GM12878 (cell line): Measurements from ENCODE around the gene FUT3. TPM values are rescaled to one million over a fixed set of nuclear protein-coding genes. Genes with fewer than 3 reads are reported as not detected.
A peak's percentile ranks its signal among the peaks of the same experiment; 100 is the strongest.

Experiments used
- ATAC-seq: fragments of 200-7000 bp; cut with Tn5 transposase; 3 replicates; pipeline ENCODE4 v1.9.1; 2020; ENCODE audit warnings: mild to moderate bottlenecking, moderate library complexity
- BruUV-seq: library from RNA; stranded (reverse); fragments of 400-500 nt; replicated peaks from 2 replicates; lab custom pipeline; 2021; lab: Mats Ljungman, UMichigan
- CTCF ChIA-PET: fragments of 300-600 bp; sonication (Branson Sonifier 250); formaldehyde crosslinking; extraction: SDS; loops from one replicate; lab custom pipeline; 2021; ENCODE audit warnings: inconsistent platforms; lab: Yijun Ruan, JAX
- POLR2A ChIA-PET: fragments of 350-600 bp; formaldehyde crosslinking; extraction: SDS; loops from one replicate; lab custom pipeline; 2021; ENCODE audit warnings: inconsistent platforms; lab: Charles Lee
- RAD21 ChIA-PET: fragments of 300-600 bp; sonication (Branson Sonifier 250); formaldehyde crosslinking; loops from one replicate; lab custom pipeline; 2023; ENCODE audit warnings: antibody characterized with exemption; ENCODE audit not compliant: unreplicated experiment; lab: Charles Lee
- SMC1A ChIA-PET: fragments of 300-600 bp; sonication (Branson Sonifier 250); formaldehyde crosslinking; loops from one replicate; lab custom pipeline; 2023; ENCODE audit not compliant: unreplicated experiment, uncharacterized antibody; lab: Charles Lee
- DNase-seq: peaks from one replicate; pipeline ENCODE4 v3.0.0-alpha.2; 2011; ENCODE audit warnings: low read depth, low spot score
- FAIRE-seq: peaks from 3 replicates; lab custom pipeline; 2011; peaks lifted over from hg19 to GRCh38; lab: Jason Lieb, UNC
- H2AFZ ChIP-seq: 2 replicates; pipeline ENCODE4 v1.6.0; 2011; ENCODE audit warnings: low read depth, low read length, control low read depth; ENCODE audit not compliant: control insufficient read depth
- H3K27ac ChIP-seq: 2 replicates; pipeline ENCODE4 v1.5.1; 2011; ENCODE audit warnings: control low read depth; ENCODE audit not compliant: control insufficient read depth, insufficient read depth
- H3K27me3 ChIP-seq, 2 experiments: replicated peaks in 1 of 2; 2 replicates each; pipeline versions ENCODE4 v1.6.0 to v1.6.1; 2011; ENCODE audit warnings: low read length in 1 of 2; ENCODE audit not compliant: control insufficient read depth in 2 of 2, insufficient read depth in 2 of 2
- H3K36me3 ChIP-seq, 2 experiments: 2 replicates each; pipeline ENCODE4 v1.5.1; 2011; ENCODE audit warnings: low read length in 1 of 2; ENCODE audit not compliant: control insufficient read depth in 2 of 2, insufficient read depth in 2 of 2
- H3K4me1 ChIP-seq: 2 replicates; pipeline ENCODE4 v1.6.1; 2011; ENCODE audit warnings: mild to moderate bottlenecking, low read length, moderate library complexity, mixed read lengths; ENCODE audit not compliant: control insufficient read depth, insufficient read depth
- H3K4me2 ChIP-seq: 2 replicates; pipeline ENCODE4 v1.6.0; 2011; ENCODE audit warnings: control low read depth; ENCODE audit not compliant: control insufficient read depth, insufficient read depth
- H3K4me3 ChIP-seq: fragments of 200-600 bp; sonication (generic); 2 replicates; pipeline ENCODE4 v1.5.1; 2016
- H3K79me2 ChIP-seq: 2 replicates; pipeline ENCODE4 v1.6.0; 2011; ENCODE audit warnings: low read length; ENCODE audit not compliant: control insufficient read depth, insufficient read depth
- H3K9ac ChIP-seq: 2 replicates; pipeline ENCODE4 v1.8.0; 2011; ENCODE audit warnings: low read length, control low read depth, mixed read lengths; ENCODE audit not compliant: control insufficient read depth, insufficient read depth
- H3K9me3 ChIP-seq: replicated peaks from 3 replicates; pipeline ENCODE4 v1.5.1; 2011; ENCODE audit warnings: mild to moderate bottlenecking, low read length; ENCODE audit not compliant: control insufficient read depth, insufficient read depth
- H4K20me1 ChIP-seq: 2 replicates; pipeline ENCODE4 v1.6.0; 2011; ENCODE audit not compliant: control insufficient read depth, insufficient read depth
- ASH2L ChIP-seq: fragments of 300-600, 200-600 bp; sonication (generic); IDR thresholded peaks from 2 replicates; pipeline ENCODE4 v1.6.1; 2017; ENCODE audit warnings: low read depth, mild to moderate bottlenecking, borderline replicate concordance
- CBX3 ChIP-seq: fragments of 200-600 bp; sonication (generic); IDR thresholded peaks from 2 replicates; pipeline ENCODE4 v1.6.1; 2016; ENCODE audit warnings: low read depth, borderline replicate concordance
- DPF2 ChIP-seq: fragments of 450-650 bp; IDR thresholded peaks from 2 replicates; pipeline ENCODE4 v1.6.1; 2017; ENCODE audit warnings: mild to moderate bottlenecking
- MEF2A ChIP-seq: IDR thresholded peaks from 2 replicates; pipeline ENCODE4 v1.6.1; 2011; ENCODE audit warnings: low read depth, mild to moderate bottlenecking, low read length, moderate library complexity; ENCODE audit not compliant: insufficient read depth
- NFIC ChIP-seq: IDR thresholded peaks from 2 replicates; pipeline ENCODE4 v1.6.1; 2012; ENCODE audit warnings: low read depth, mild to moderate bottlenecking, inconsistent platforms, low read length, moderate library complexity
- RAD51 ChIP-seq: fragments of 450-650 bp; IDR thresholded peaks from 2 replicates; pipeline ENCODE4 v1.6.1; 2016; ENCODE audit warnings: moderate library complexity, mild to moderate bottlenecking, inconsistent platforms
- SRF ChIP-seq, 2 experiments: IDR thresholded peaks; 2 replicates each; pipeline ENCODE4 v1.6.1; 2011; ENCODE audit warnings: low read depth in 2 of 2, low read length in 2 of 2, mild to moderate bottlenecking in 1 of 2, moderate library complexity in 1 of 2
- TCF3 ChIP-seq: IDR thresholded peaks from 2 replicates; pipeline ENCODE4 v1.6.1; 2012; ENCODE audit warnings: low read depth, mild to moderate bottlenecking, low read length, borderline replicate concordance; ENCODE audit not compliant: insufficient read depth
- ZNF622 ChIP-seq: fragments of 450-650 bp; IDR thresholded peaks from 2 replicates; pipeline ENCODE4 v1.6.1; 2017; ENCODE audit warnings: mild to moderate bottlenecking, inconsistent platforms
- WGBS: methylation state at CpG from one replicate; pipeline ENCODE4 v1.1.6; 2016; ENCODE audit warnings: low lambda C conversion rate; ENCODE audit not compliant: insufficient replicate concordance, insufficient coverage; ENCODE audit errors: missing lambda C conversion rate; 5-methylcytosine and 5-hydroxymethylcytosine counted together
- in situ Hi-C: fragments of 300-500 bp; cut with MboI; formaldehyde crosslinking; loops from 9 replicates; pipeline ENCODE4 v1.14.3; 2018; ENCODE audit warnings: mixed read lengths
- intact Hi-C: fragments of 100-400 bp; cut with micrococcal nuclease; formaldehyde crosslinking; loops from one replicate; pipeline ENCODE4 v1.14.2; 2022; ENCODE audit not compliant: unreplicated experiment
- polyA plus RNA-seq, 11 experiments: library from polyadenylated mRNA; depleted of rRNA in 4 of 11; unstranded in 6 of 11; stranded (reverse) in 5 of 11; fragments of >200 nt; fragmentation: Nextera tagmentation in 4 of 11; fragmentation: Illumina TruSeq in 1 of 11; extraction: Ambion mirVana in 4 of 11; extraction: Trizol in 1 of 11; gene quantifications; 1 replicate in 1 of 11; 2 replicates in 10 of 11; pipeline versions ENCODE4 v1.2.1 to v1.2.3, GENCODE V29; 2011 to 2016; ENCODE audit warnings: inconsistent platforms in 2 of 11, missing spikeins in 2 of 11, low read depth in 1 of 11
- total RNA-seq, 4 experiments: library from RNA; depleted of rRNA in 3 of 4; stranded (reverse); fragments of >200 nt in 3 of 4; fragmentation: Illumina TruSeq in 1 of 4; extraction: Trizol in 1 of 4; gene quantifications; 2 replicates each; pipeline versions ENCODE4 v1.2.1 to v1.2.3, GENCODE V29; 2013 to 2021
- TF ChIP-seq, protein P1 (sequence below): IDR thresholded peaks from 2 replicates; pipeline ENCODE4 v1.6.1; 2011; ENCODE audit warnings: borderline replicate concordance, low read depth, mild to moderate bottlenecking, moderate library complexity, mixed read lengths, low read length; ENCODE audit not compliant: insufficient read depth; ENCODE audit errors: extremely low read length
- TF ChIP-seq, protein P2 (sequence below): fragments of 450-650 bp; IDR thresholded peaks from 2 replicates; pipeline ENCODE4 v1.6.1; 2018; ENCODE audit warnings: mild to moderate bottlenecking, low read depth, moderate library complexity; ENCODE audit not compliant: partially characterized antibody
- TF ChIP-seq, protein P3 (sequence below): fragments of 450-650 bp; IDR thresholded peaks from 2 replicates; pipeline ENCODE4 v1.6.1; 2017; ENCODE audit warnings: mild to moderate bottlenecking
- TF ChIP-seq, protein P4 (sequence below): IDR thresholded peaks from 2 replicates; pipeline ENCODE4 v1.6.1; 2011; ENCODE audit warnings: mild to moderate bottlenecking, low read depth, low read length, moderate library complexity; ENCODE audit not compliant: insufficient replicate concordance
- TF ChIP-seq, protein P5 (sequence below): fragments of 450-650 bp; formaldehyde crosslinking; IDR thresholded peaks from 2 replicates; pipeline ENCODE4 v1.4.0; 2022; ENCODE audit warnings: mild to moderate bottlenecking, moderate library complexity

FUT3 gene
- total and polyA plus RNA-seq, 10 of the 15 experiments (the other 5 are each of a cell fraction or from before 2014, with no cell fraction given), result 0.04 to 0.31 (median 0.07) TPM; not detected in 7

DNA sequence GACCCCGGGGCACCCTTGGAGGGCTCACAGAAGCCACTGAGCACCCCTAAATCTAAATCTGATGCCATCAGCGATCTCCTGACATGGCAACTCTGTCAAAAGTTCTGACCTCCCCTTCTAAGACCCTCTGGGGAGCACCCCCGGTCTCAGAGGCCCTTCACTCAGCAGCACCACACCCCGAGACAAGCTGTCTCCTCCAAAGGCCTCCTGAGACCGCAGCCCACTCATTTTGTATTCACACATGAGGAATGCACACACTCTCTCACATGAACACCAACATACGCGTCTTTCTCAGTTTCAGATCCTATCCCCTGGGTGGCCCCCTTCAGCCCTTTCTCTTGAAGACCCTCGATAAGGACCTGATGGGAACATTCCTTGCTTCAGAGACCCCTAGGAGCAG, 49.7 kb upstream of the FUT3 start:
- TSS peak; percentile 50 for BruUV-seq
- Histone ChIP-seq H2AFZ (no peak overlapping the region), H3K79me2 (peaks cover 33% of the 10 kb centered on the region), H3K36me3 (peaks cover 6 to 8% of the 10 kb centered on the region in 2 experiments; a peak in 3 of 4 replicates), H3K27me3 (no peaks in the 10 kb centered on the region), H3K9ac (peak overlapping the region; percentile 2; the same call in 1 of the 2 replicates), H3K9me3 (no peaks in the 10 kb centered on the region), H3K4me3 (no peak overlapping the region), H3K4me2 (peak overlapping the region; percentile 55; the same call in 1 of the 2 replicates), H4K20me1 (peaks cover 4% of the 10 kb centered on the region; the same call in 1 of the 2 replicates), H3K27ac (no peak overlapping the region), H3K4me1 (peaks cover 9% of the 10 kb centered on the region)
- 78% methylated on average over 8 of the region's 8 CpGs for WGBS
- SMC1A ChIA-PET, result no interaction called here
- POLR2A ChIA-PET, result no interaction called here
- in situ Hi-C loops (no loop called here), intact Hi-C loops (no loop called here)
- DNase-seq (no peak), FAIRE-seq (no peak), ATAC-seq (no peak)
- RAD21 ChIA-PET, result no interaction called here
- CTCF ChIA-PET, result interaction anchor here (2.9 kb wide), 1 partner anchor 97 kb away, joined by 11 read pairs; the partner anchor contains the start of gene NRTN
- TF ChIP-seq, protein P1, sequence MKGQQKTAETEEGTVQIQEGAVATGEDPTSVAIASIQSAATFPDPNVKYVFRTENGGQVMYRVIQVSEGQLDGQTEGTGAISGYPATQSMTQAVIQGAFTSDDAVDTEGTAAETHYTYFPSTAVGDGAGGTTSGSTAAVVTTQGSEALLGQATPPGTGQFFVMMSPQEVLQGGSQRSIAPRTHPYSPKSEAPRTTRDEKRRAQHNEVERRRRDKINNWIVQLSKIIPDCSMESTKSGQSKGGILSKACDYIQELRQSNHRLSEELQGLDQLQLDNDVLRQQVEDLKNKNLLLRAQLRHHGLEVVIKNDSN, result no peak
- TF ChIP-seq, protein P2, sequence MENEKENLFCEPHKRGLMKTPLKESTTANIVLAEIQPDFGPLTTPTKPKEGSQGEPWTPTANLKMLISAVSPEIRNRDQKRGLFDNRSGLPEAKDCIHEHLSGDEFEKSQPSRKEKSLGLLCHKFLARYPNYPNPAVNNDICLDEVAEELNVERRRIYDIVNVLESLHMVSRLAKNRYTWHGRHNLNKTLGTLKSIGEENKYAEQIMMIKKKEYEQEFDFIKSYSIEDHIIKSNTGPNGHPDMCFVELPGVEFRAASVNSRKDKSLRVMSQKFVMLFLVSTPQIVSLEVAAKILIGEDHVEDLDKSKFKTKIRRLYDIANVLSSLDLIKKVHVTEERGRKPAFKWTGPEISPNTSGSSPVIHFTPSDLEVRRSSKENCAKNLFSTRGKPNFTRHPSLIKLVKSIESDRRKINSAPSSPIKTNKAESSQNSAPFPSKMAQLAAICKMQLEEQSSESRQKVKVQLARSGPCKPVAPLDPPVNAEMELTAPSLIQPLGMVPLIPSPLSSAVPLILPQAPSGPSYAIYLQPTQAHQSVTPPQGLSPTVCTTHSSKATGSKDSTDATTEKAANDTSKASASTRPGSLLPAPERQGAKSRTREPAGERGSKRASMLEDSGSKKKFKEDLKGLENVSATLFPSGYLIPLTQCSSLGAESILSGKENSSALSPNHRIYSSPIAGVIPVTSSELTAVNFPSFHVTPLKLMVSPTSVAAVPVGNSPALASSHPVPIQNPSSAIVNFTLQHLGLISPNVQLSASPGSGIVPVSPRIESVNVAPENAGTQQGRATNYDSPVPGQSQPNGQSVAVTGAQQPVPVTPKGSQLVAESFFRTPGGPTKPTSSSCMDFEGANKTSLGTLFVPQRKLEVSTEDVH, result no peak
- TF ChIP-seq MEF2A, result no peak
- TF ChIP-seq, protein P3, sequence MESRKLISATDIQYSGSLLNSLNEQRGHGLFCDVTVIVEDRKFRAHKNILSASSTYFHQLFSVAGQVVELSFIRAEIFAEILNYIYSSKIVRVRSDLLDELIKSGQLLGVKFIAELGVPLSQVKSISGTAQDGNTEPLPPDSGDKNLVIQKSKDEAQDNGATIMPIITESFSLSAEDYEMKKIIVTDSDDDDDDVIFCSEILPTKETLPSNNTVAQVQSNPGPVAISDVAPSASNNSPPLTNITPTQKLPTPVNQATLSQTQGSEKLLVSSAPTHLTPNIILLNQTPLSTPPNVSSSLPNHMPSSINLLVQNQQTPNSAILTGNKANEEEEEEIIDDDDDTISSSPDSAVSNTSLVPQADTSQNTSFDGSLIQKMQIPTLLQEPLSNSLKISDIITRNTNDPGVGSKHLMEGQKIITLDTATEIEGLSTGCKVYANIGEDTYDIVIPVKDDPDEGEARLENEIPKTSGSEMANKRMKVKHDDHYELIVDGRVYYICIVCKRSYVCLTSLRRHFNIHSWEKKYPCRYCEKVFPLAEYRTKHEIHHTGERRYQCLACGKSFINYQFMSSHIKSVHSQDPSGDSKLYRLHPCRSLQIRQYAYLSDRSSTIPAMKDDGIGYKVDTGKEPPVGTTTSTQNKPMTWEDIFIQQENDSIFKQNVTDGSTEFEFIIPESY, result no peak
- TF ChIP-seq NFIC, result no peak
- no peak for TF ChIP-seq RAD51
- TF ChIP-seq, protein P4, sequence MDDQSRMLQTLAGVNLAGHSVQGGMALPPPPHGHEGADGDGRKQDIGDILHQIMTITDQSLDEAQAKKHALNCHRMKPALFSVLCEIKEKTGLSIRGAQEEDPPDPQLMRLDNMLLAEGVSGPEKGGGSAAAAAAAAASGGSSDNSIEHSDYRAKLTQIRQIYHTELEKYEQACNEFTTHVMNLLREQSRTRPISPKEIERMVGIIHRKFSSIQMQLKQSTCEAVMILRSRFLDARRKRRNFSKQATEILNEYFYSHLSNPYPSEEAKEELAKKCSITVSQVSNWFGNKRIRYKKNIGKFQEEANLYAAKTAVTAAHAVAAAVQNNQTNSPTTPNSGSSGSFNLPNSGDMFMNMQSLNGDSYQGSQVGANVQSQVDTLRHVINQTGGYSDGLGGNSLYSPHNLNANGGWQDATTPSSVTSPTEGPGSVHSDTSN, result no peak
- TF ChIP-seq DPF2, result no peak
- TF ChIP-seq ASH2L, result no peak
- TF ChIP-seq SRF (IDR thresholded peaks at IDR 0.05; ENCODE audit: low read depth in 2 of 2, low read length in 2 of 2), result no peak
- no peak for TF ChIP-seq ZNF622
- no peak for TF ChIP-seq CBX3
- TF ChIP-seq, protein P5, sequence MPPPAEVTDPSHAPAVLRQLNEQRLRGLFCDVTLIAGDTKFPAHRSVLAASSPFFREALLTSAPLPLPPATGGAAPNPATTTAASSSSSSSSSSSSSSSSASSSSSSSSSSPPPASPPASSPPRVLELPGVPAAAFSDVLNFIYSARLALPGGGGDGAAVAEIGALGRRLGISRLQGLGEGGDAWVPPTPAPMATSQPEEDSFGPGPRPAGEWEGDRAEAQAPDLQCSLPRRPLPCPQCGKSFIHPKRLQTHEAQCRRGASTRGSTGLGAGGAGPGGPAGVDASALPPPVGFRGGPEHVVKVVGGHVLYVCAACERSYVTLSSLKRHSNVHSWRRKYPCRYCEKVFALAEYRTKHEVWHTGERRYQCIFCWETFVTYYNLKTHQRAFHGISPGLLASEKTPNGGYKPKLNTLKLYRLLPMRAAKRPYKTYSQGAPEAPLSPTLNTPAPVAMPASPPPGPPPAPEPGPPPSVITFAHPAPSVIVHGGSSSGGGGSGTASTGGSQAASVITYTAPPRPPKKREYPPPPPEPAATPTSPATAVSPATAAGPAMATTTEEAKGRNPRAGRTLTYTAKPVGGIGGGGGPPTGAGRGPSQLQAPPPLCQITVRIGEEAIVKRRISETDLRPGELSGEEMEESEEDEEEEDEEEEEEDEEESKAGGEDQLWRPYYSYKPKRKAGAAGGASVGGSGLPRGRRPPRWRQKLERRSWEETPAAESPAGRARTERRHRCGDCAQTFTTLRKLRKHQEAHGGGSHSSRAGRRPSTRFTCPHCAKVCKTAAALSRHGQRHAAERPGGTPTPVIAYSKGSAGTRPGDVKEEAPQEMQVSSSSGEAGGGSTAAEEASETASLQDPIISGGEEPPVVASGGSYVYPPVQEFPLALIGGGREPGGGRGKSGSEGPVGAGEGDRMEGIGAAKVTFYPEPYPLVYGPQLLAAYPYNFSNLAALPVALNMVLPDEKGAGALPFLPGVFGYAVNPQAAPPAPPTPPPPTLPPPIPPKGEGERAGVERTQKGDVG (CRISPR knock-in tag), result no peak
- no peak for TF ChIP-seq TCF3
